NCI-H446 treated with DMSO at 0.1 percent for 48 hours (cell line): ENCODE results near the gene TMEM271.

Source experiments
- DNase-seq: peaks from one replicate; lab custom pipeline; 2025; lab: John Stamatoyannopoulos, UW

The TMEM271 gene, protein sequence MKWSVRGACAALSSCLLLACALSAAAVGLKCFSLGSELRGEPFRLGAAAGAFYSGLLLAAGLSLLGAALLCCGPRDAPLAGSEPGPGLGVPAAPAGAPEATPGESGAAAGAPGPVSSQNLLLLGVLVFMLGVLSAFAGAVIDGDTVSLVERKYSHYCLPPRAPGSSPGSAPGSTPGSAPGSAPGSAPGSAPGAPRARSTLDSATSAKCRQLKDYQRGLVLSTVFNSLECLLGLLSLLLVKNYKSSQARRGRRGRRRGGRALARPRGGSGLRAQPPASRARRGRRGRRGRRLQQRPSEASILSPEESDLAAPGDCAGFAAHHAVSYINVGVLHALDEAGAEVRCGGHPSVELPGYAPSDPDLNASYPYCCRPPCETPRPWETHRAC

DNA sequence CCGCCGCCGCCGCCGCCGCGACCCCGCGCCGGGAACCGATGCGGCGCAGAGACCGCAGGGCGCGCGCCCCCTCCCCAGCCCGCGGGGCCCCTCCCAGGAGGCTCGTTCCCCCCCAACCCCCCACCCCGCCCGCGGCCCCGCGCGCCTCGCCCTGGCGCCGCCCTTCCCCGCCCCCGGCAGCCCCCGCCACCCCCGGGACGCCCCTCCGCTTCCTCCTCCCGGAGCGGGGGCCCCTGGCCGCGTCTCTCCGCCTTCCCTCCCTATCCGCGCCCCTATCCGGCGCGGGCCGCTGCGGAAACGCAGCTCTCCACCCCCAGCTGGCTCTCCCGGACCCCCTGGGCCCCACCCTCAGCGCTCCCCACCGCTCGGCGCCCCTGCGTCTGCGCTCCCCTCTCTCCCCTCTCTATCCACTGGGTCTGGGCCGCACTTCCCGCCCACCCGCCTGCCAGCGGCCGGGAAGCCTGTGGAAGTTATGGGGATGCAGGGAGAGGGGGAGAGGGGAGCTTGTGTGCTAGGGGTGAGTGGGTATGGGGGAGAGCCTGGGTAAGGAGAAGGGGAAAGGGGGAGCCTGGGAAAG, at the start of gene TMEM271:
Gene TMEM271 (minus strand): TSS at position 51 of the 577 bp plus-strand sequence. CDS start 233 bp downstream, outside the sequence.
- DNase-seq = no peak

DNA sequence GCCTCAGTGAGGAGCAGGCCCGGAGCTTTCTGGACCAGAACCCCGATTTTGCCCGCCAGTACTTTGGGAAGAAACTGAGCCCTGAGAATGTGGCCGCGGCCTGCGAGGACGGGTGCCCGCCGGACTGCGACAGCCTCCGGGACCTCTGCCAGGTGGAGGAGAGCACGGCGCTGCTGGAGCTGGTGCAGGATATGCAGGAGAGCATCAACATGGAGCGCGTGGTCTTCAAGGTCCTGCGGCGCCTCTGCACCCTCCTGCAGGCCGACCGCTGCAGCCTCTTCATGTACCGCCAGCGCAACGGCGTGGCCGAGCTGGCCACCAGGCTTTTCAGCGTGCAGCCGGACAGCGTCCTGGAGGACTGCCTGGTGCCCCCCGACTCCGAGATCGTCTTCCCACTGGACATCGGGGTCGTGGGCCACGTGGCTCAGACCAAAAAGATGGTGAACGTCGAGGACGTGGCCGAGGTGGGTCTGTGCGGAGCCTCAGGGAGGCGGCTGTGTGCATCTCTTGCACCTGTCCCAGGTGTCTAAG, 49.6 kb upstream of the TMEM271 start:
- DNase-seq = no peak

DNA sequence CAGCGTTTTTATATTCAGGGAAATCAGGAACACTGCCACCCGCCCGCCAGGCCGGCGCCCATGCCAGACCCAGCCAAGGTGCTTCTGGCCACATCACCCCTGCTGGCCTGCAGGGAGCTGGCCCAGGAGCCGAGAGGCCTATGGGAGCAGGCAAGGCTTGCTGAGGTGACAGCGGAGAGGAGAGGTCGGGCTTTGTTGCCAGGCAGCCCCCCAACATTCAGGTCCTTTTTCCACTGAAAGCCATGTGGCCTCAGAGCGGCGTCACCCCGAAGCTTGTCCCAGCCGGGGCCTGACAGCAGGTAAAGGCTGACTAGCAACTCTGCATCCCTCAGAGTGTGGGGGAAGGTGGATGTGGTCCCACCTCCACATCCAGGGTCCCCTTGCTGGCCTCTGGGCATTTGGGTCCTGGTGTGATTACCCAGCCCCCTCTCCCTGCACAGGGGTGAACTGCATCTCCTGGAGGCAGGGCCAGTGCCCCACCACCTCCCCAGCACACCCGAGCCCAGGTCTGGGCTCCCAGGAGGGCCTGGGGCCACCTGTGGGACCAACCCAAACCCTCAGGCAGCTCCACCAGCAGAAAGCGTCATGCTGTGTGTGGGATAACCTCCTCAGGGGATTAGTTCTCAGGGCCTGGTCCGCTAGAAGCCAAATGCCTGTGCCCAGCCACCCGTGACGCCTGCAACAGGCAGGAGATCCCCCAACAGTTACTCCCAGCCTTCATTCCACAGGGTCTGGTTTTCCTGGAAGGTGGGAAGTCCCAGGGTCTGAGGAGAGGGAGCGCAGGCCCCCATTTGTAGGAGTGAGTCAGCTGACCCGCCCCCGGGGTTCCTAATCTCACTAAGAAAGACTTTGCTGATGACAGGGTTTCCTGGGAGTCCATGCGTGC, 48.9 kb upstream of the TMEM271 start, which contains the start of gene PDE6B:
Gene PDE6B (plus strand): TSS at position 869 of the 886 bp plus-strand sequence. CDS start 54 bp downstream, outside the sequence.
- no peak for DNase-seq

DNA sequence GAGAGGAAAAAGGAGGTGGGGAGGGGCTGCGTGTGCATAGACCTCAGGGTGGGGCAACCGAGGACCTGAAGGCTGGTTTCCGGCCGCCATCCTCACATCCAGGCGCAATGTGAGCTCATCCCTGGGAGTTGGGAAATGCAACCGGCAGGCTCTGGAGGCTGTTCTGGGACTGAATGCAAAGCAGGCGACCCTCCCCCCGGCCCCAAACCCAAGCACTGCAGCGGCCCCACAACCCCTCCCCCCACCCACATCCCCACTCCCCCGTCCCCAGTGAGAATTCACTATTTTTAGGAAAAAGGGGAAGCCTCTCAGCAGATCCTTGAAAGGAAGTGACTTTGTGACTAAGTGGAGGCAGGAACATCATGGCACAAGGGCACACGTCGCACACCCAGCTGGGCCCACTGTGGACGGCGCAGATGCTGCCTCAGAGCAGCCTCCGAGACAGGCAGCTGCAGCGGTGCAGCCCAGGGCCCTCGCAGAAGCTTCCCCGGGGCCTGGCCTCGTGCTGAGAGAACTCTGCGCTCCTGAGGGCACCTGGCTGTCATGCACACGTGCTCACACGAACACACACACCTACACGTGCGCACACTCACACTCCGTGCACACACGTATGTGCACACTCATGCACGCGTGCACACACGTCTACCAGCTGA, 47.9 kb upstream of the TMEM271 start:
- no peak for DNase-seq

DNA sequence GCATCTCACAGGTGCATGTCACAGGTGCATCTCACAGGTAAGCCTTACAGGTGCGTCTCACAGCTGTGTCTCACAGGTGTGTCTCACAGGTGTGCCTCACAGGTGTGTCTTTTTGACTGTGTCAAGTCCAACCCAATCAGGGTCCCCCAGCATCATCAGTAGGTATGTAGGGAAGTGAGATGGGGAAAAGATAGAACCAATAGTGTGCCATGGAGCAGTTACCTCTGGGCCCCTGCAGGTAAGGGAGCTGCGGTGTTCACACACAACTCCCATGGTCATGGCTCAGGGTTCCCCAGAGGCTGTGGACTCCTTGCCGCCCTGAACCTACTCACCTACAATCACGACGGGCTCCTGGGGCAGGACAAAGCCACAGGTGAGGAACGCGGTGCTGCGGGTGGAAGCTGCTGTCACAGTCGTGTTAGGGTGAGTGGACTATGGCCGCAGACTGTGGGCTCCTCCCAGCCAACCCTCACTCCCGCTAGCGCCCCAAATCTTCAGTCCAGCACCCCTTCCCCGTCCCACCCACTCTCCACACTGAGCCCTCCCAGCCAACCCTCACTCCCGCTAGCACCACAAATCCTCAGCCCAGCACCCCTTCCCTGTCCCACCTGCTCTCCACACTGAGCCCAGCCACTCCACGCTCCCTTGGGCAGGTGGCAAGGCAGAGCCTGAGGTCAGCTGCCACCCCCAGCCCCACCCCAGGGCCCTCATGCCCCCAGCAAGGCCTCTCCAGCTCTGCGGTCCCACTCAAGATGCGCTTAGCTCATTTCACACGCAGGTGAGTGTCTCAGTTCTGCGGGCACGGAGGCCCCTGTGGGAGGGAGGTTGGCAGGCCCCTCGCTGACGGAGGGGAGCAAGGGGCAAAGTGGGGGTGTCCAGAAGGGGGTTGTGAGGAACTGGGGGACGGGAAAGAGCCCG, 47.2 kb upstream of the TMEM271 start:
- no peak for DNase-seq

DNA sequence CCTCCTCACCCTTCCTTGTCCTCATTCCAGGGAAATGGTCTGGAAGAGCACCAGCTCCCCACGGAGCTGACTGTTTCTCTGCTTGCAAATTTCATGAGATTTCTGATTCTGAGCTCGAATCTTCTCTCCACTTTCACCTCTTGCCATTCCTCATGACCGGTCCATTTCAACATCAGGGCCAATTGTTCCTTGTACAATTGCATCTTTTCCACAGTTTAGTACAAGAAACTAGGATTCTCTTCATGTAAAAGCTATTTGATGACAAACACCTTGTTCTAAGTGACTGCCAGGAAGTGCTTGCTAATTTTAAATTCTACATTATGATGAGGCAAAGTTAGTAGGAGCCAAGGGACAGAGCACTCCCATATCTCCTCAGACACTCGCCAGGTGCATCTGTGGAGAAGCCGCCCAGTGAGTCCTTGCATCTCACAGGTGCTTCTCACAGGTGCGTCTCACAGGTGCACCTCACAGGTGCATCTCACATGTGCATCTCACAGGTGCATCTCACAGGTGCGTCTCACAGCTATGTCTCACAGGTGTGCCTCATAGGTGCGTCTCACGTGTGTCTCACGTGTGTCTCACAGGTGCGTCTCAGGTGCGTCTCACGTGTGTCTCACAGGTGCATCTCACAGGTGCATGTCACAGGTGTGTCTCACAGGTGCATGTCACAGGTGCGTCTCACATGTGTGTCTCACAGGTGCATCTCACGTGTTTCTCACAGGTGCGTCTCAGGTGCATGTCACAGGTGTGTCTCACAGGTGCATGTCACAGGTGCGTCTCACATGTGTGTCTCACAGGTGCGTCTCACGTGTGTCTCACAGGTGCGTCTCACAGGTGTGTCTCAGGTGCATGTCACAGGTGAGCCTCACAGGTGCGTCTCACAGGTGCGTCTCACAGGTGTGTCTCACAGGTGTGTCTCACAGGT, 46.2 kb upstream of the TMEM271 start:
- no peak for DNase-seq

DNA sequence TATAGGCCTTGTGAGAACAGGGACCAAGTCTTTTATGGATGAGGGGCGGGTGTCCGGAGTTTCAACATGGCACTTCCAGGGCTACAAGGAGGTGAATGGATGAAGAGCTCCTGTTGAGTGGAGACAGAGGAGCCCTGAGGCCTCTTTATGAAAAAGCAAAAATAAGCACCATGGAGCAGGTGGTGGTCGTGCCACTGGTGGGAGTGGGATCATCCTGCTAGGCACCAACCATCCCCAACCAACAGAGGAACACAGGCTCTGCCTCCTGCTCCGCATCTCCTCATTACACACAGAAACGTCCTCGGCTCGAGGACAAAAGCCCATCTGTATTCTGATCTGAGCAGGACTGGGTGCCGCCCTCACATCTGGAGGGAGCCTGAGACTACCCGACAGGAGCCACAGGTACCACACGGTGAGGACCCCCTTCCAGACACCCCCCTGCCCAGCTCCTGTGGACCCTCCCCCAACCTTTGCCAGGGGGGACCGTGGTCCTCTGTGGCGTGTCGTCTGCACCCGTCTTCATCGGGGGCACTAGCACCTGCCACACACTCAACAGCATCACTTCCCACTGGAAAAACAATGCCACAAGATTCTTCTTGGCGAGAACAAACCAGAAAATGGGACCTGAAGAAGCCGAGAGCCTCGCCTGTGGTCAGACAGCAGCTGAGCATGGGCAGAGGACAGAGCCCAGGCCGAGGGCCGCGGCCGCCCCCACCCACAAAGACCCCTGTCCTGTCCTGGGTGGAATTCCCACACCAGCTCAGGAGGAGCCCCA, 45.4 kb upstream of the TMEM271 start:
- no peak for DNase-seq

DNA sequence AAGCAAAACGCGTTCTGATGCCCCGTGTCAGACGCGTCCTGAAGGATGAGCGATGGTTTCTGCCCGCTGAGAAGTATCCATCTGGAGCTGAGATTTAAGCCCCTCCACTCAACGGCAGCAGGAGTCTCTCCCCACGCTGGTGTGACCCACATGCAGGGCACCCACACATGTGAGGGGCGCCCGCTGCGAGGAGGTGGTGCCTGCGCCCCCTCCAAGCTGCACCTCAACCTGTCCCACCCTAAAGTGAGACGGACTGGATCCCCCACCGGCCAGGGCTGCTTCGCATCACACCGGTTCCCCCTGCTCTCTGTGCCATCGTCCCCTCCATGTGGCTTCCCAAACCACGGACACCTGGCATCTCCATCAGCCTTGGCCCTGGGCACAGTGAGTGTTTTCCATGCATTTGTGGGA, 44.8 kb upstream of the TMEM271 start:
- no peak for DNase-seq

DNA sequence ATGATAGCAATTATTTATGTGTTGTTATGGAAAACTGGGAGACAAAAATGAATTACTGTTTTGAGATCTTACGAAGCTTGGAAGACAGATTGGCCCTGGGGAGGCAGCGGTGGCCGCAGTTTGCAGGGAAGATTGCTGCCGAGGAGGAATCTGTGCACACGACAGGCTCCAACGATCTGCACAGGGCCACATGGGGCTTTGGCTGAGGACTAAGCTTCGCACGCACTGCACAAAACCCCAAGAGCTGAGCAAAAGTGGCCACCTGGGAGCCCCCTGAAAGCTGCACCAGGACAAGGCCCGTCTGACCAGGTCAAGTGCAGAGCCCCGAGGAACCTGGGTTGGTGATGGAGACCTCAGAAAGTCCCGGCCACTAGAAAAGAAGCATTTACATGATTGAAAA, 44.1 kb upstream of the TMEM271 start:
- DNase-seq = no peak

DNA sequence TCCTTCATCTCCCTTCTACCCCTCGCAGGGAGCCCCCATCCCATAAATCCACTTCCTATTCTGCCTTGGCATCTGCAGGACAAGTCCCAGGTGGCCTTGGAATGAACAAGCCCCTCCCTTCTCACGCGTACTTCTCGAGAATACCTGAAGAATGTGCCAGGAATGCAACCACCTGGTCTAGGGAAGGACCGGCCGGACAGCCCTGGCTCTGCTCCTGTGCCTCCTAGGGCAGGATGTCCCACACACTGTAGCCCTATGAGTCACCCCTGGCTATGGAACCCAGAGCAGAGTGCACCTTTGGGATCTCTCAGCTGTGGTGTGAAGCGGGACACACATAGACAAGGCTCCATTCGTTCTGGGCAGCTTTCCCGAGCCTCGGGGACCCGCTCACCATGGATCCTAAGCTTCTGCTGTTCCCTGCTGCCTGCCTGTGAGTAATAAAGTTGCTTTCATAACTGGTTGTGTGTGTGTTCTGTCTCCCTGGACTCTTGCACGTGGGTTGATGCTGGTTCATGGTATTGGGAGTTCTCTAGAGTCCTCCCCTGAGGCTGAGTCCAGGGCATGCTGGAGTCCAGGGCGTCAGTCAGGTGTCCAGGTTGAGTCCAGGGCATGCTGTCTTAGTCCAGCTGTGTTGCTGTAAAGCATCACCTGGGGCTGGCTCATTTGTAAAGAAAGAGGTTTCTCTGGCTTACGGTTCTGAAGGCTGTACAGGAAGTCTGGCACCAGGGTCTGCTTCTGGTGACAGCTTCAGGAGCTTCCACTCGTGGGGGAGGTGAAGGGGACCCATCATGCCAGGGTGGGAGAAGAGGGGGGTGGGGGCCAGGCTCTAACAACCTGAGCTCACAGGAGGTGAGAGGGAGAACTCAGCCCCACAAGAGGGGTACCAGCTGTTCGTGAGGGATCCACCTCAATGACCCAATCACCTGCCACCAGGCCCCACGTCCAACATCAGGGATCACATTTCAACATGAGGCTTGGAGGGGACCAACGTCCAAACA, 41.8 kb upstream of the TMEM271 start:
- no peak for DNase-seq

DNA sequence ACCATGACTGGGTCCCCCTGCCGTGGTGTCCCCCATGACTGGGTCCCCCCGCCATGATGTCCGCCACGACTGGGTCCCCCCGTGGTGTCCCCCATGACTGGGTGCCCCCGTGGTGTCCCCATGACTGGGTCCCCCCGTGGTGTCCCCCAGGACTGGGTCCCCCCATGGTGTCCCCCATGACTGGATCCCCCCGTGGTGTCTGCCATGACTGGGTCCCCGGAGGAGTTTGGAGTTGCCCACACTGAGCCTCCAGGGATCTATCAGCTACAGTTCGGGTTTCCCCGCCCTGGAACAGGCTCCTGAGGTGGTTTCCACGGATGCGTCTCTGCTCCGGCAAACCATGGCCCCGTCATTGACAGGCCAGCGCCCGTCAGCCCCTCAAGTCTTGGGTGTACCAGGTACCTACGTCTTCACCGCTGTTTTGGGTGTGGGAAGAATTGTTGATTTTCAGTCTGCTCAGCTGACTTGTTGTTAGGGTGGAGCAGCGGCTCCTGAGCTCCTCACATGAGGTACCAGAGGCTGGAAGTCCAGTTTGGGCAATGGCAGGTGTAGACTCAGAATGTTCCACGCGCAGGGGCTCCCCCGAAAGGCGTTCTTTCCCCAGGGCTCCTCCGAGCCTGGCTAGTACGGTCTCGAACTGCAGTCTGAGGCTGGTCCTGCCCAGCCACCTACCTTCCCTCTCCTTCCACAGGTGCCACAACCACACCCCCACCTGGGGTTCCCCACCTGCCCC, 41.0 kb upstream of the TMEM271 start:
- DNase-seq = no peak

DNA sequence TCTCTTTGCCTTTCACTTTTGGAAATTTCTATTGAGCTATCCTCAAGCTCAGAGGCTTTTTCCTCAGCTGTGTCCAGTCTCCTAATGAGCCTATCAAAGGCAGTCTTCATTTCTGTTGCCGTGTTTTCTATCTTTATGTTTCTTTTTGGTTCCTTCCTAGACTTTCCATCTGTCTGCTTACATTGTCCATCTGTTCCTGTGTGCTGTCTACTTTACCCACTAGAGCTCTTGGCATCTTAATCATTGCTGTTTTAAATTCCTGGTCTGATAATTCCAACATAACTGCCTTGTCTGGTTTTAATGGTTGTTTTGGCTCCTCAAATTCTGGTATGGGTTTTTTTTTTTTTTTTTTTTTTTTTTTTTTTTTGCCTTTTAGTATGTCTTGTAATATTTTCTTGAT, 40.0 kb upstream of the TMEM271 start:
- DNase-seq = no peak

DNA sequence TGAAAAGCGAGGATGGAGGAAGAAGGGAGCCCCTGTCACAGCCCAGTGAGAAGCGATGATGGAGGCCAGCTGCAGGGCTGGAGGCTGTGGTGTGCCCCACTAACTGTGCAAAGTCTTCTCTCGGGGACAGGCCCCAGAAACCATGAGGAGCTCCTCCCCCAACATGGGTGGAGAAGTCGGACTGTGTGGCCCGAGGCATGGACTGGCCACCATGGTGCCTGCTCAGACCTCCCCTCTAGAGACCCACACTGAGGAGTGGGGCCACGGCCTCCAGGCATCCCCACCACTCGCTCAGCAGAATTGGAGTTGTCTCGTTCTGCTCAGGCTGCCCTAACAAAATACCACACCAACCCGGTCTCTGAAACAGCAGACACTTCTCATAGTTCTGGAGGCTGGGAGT, 37.0 kb upstream of the TMEM271 start:
- no peak for DNase-seq

DNA sequence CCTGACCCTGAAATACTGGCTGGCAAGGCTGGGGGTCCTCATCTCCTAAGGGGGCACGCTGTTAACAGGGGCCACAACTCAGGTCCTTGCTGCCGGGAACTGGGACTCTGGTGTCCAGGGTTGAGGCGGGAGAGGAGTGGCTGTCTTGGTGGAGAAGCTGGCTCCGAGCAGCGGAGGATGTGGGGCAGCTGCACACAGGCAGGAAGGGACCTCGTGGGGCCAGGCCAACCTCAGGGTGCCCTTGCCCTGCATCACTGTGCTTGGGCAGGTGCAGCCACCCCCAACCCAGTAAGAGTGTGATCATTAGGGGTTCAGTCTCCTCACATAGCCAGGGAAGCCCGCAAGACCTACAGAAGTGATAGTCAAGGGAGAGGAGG, 36.6 kb upstream of the TMEM271 start:
- DNase-seq = no peak

DNA sequence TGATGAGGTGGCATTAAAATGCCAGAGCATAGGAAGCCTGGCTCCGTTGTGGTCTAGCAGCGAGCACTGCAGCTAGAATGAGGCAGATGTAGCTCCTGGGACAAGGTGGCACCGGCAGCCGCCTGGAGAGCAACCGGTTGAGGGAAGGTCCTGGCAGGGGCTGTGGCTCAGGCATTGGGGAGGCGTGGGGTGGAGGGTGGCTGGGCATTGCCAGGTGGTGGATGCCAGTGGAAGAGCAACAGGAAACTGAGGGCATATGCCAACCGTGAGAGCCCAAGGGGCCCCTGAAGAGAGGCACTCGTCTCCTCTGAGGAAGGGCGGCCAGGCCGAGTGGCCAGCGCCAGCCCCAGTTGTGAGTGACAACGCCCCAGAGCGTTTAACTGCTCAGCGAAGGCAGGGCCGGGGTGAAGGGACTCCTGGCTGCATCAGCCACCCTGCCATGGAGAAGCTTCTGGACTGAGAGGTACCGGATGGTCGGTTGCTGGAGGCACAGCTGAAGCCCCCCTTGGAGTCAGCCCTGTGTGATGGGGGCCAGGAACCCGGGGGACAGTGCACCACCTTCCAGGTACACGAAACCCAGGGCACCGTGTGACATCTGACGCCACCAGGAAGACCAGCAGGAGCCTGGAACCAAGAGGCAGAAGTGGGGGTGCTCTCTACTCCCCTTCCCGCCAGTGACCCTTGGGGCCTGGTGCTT, 36.1 kb upstream of the TMEM271 start:
- no peak for DNase-seq
